ENCODE data around the gene EVI5L.

- TF ChIP-seq CTCF (IDR thresholded peaks at IDR 0.05), result no peak
- TF ChIP-seq POLR2A (IDR thresholded peaks at IDR 0.05), result no peak
Observed at GRCh38 chr19:7790416-7790815, 39.6 kb upstream of the EVI5L start.

Measured in prostate gland (tissue), 2 donors.